Caki2 (cell line): ENCODE measurements around the gene ANKLE1. TPM values are rescaled to one million over a fixed set of nuclear protein-coding genes. Genes with fewer than 3 reads are reported as not detected.
A peak's percentile ranks its signal among the peaks of the same experiment; 100 is the strongest.

Source experiments
- DNase-seq: peaks from one replicate; pipeline ENCODE4 v3.0.0-alpha.2; 2015; ENCODE audit warnings: low read depth
- in situ Hi-C: cut with HindIII; loops from 2 replicates; pipeline ENCODE4 v1.10.0; 2016; ENCODE audit warnings: low sequenced_read_pairs, low pct_unique_long_range_greater_than_20kb, mixed read lengths
- total RNA-seq: library from RNA; depleted of rRNA; stranded (reverse); fragments of >200 nt; shearing (Covaris generic); gene quantifications from 2 replicates; pipeline ENCODE4 v1.2.3, GENCODE V29; 2014; ENCODE audit warnings: low replicate concordance; rRNA removed

Gene ANKLE1
- total RNA-seq, 1 experiment from 2014 or later: 0.51 TPM

DNA sequence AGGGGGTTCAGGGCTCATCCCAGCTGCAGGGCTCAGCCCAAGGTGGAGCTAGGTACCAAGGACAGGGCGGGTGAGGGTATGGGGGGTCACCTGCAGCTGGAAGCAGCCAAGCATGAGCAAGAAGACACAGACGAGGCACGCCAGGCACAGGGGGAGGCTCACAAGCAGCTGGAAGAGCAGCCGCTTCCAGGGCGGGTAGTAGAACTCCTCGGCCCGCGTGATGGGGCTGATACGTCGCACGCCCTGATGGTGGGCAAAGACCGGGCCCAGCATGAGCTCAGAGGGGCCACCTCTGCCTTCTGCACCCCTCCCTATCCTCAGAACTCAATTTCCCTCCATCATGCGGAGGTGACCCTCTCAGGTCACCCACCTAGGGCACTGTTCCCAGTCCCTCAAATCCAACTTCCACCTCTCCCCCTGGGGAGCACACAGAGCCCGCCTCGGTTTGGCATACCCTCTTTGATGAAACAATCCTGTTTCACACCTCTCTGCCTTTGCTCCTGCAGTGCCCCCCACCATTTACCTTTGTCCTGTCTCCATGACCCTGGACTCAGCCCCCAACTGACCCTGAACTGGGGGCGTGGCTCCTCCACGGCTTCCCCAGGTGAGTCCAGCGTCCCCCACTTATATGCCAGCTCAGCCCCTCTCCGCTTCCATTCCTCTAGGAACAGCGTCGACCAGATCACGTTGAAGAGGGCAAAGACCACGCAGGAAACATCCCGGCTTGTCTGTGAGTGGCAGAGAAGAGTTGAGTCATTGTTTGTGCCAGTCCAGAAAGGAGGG, 48.8 kb downstream of the ANKLE1 start:
- DNase-seq: no peak
- in situ Hi-C loops: no loop called here

- no peak for DNase-seq
- in situ Hi-C loops: no loop called here
Measured at GRCh38 chr19:17331045-17331558, 49.4 kb downstream of the ANKLE1 start.

DNA sequence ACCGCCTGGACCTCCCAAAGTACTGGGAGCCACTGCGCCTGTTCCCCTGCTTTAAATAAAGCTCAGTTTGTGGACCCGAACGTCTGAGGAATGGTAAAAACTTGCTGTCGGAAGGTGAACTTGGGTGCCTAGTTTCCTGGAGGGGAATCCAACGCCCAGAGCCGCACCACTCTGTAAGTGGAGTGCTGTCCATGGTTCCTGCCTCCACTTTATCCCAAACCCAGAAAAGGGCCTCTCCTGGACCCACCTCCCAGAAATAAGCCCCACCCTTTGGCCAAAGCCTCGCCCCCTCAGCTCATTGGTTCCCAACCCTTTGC, 50.6 kb downstream of the ANKLE1 start:
- no peak for DNase-seq
- in situ Hi-C loops: no loop called here

DNA sequence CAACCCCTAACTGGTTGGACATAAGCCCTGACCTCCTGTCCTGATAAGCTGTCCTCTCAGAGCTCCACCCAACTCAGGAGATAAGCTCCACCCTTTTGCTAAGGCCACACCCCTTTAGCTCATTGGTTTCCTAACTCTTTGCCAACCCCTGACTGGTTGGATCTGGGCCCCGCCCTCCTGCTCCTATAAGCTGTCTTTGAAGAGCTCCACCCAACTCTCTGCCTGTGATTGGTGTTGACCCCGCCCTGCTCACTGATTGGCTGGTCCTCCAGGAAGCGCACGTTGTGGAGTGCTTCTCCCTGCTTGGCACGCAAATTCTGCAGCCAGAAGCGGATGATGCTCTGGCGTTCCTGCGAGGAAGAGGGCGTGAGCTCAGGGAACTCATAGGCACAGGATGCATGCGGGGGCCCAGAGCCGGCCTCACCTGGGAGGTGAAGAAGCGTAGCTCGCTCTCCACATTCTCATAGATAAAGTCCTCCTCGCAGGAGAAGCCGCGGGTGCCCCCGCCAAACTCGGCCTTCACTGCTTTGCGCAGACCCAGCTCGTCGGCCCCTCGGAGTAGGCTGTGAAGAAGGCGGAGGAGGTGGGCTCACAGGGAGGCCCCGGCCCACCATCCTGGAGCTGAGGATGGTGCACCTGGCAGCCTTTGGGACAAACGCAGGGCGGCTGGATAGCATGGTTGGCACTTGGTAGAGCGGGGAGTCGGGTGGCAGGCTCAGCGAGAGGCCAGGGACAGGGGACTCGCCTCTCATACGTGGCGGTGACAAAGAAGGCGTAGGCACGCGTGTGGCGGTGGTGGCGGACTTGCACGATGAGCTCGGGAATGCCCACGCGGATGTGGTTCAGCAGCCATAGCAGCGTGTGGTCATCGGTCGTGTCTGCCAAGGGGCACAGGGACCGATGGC, 51.2 kb downstream of the ANKLE1 start:
- DNase-seq: peak; percentile 100
- in situ Hi-C loops: no loop called here

DNA sequence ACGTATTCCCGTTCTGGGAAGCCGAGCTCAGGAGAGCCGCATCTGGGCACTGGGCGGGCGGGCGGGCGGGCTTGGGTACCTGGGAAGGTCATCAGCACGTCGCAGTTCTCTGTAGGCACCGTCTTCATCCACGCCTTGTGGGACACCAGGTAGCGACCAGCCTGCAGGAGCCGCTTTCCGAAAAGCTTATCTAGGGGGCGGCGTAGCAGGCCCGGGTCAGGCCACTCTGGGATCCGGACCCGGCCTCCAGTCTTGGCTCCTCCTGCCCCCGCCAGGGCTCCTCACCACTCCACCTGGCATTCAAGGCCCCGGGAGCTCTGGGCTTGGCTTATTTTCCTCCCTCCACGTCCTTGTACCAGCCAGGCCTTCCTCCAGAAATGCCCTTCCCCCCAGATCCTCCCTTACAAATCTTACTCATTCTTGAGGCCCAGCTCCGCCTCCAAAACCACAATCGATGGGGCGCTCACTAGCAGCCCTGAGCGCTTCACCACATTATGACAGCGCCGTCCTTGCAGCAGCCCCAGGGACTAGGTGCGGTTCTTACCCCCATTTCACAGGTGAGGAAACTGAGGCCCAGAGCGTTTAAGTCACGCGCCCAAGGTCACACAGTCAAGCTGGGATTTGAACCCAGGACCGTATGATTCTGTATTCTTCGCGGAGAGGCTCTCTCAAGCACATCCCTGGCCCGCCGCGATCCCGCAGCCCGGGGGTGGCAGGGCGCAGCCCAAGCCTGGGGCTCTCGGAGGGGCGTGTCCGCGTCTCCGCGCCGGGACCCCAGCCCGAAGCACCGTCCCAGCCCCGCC, 52.1 kb downstream of the ANKLE1 start:
- in situ Hi-C loops: no loop called here
- DNase-seq: peak; percentile 80

DNA sequence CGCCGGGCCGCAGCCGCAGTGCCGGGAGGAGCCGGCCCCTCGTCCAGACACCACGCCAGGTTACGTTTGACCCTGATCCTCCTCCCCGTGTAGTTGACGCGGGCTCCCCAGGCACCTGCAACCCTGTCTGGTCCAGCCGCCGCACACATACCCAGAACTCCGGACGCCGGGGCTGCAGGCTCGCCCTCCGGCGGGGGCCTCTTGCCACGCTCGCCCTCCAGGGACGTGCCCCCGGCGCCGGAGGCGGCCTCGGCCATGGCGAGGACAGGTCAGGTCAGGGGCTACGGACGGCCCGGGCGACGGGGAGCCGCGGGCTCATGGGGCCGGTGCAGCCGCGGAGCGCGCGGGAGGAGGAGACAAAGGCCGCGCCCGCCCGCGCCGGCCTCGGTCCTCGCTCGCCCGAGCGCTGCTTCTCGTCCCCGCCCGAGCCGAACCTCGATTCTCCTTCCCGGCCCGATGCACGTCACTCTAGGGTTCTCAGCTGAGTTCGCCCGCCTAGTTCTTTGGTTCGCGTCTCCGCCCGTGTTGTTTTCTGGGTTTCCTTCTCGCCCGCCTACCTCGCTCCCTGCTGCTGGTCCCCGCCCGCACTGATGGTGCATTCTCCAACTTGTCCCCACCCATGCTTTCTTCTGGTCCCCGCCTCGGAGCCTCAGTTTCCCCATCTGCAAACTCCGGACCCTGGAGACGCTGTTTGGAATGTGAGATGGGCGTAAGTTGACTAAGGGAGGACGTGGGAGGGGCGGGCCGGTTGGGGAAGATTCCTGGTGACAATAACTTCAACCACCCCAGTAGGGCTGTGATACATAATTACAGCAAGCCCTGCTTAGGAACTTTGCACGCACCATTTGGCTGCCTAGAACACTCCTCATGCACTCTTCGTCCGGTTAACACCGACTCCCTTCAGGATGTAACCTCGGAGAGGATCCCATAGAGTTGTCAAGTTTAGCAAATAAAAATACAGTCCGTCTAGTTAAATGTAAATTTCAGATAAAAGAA, 53.0 kb downstream of the ANKLE1 start, which contains the start of gene ANO8:
Gene ANO8 (minus strand): TSS at position 442 of the 996 bp plus-strand sequence. CDS start 185 bp downstream, at position 257.
- in situ Hi-C loops: no loop called here
- peak; percentile 95 for DNase-seq

- in situ Hi-C loops: no loop called here
- DNase-seq: no peak
Measured at GRCh38 chr19:17335575-17335974, 53.9 kb downstream of the ANKLE1 start.

Other genes starting within 250 kb of the ANKLE1 start
- 23.7 and 24.2 TPM in 2 replicates for gene HAUS8, start 206.4 kb upstream of the ANKLE1 start, total RNA-seq
- 29.6 and 49.7 TPM in 2 replicates for gene MYO9B, start 206.1 kb upstream of the ANKLE1 start, total RNA-seq
- gene USE1, start 66.5 kb upstream of the ANKLE1 start, total RNA-seq: 59.3 and 78.1 TPM in 2 replicates
- 6.5 and 26.0 TPM in 2 replicates for gene OCEL1, start 55.7 kb upstream of the ANKLE1 start, total RNA-seq
- gene NR2F6, start 36.0 kb upstream of the ANKLE1 start, total RNA-seq: 121 and 145 TPM in 2 replicates
- not detected in 2 replicates for gene USHBP1, start 17.2 kb upstream of the ANKLE1 start, total RNA-seq
- gene BABAM1, start 14.5 kb upstream of the ANKLE1 start, total RNA-seq: 247 and 320 TPM in 2 replicates
- 38.9 and 49.9 TPM in 2 replicates for gene ABHD8, start 21.5 kb downstream of the ANKLE1 start, total RNA-seq
- 21.0 and 38.9 TPM in 2 replicates for gene MRPL34, start 24.0 kb downstream of the ANKLE1 start, total RNA-seq
- gene DDA1, start 27.7 kb downstream of the ANKLE1 start, total RNA-seq: 17.9 and 23.5 TPM in 2 replicates
- 4.6 and 5.4 TPM in 2 replicates for gene ANO8, start 53.0 kb downstream of the ANKLE1 start, total RNA-seq
- gene GTPBP3, start 55.7 kb downstream of the ANKLE1 start, total RNA-seq: 49.6 and 61.3 TPM in 2 replicates
- not detected in 2 replicates for gene PLVAP, start 95.4 kb downstream of the ANKLE1 start, total RNA-seq
- not detected in 2 replicates for gene CCDC194, start 112.3 kb downstream of the ANKLE1 start, total RNA-seq
- 25.1 and 26.8 TPM in 2 replicates for gene BST2, start 123.7 kb downstream of the ANKLE1 start, total RNA-seq
- 77.8 and 129 TPM in 2 replicates for gene MVB12A, start 138.1 kb downstream of the ANKLE1 start, total RNA-seq
- gene TMEM221, start 166.8 kb downstream of the ANKLE1 start, total RNA-seq: not detected in 2 replicates
- gene NXNL1, start 179.0 kb downstream of the ANKLE1 start, total RNA-seq: not detected in 2 replicates
- gene SLC27A1, start 188.6 kb downstream of the ANKLE1 start, total RNA-seq: 18.2 and 44.5 TPM in 2 replicates
- 197 and 233 TPM in 2 replicates for gene PGLS, start 229.7 kb downstream of the ANKLE1 start, total RNA-seq